HFFc6 (cell line): ENCODE measurements around the gene PARP11. TPM values are rescaled to one million over a fixed set of nuclear protein-coding genes. Genes with fewer than 3 reads are reported as not detected.

Experiments
- DNase-seq: peaks from one replicate; pipeline ENCODE4 v3.0.0-alpha.2; 2018
- H3K27ac Mint-ChIP-seq: 2 replicates; pipeline ENCODE4 v1.8.0; 2020; ENCODE audit warnings: mild to moderate bottlenecking, mixed read lengths
- H3K27me3 Mint-ChIP-seq: 2 replicates; pipeline ENCODE4 v1.8.0; 2021; ENCODE audit warnings: mild to moderate bottlenecking, moderate library complexity, mixed read lengths; ENCODE audit not compliant: insufficient read depth
- H3K36me3 Mint-ChIP-seq: 2 replicates; pipeline ENCODE4 v1.8.0; 2021; ENCODE audit warnings: low read depth, mixed read lengths
- H3K4me1 Mint-ChIP-seq: 2 replicates; pipeline ENCODE4 v1.8.0; 2020; ENCODE audit warnings: low read depth, mixed read lengths
- H3K4me3 Mint-ChIP-seq: 2 replicates; pipeline ENCODE4 v1.8.0; 2020; ENCODE audit warnings: mild to moderate bottlenecking, moderate library complexity, mixed read lengths
- H3K9me3 Mint-ChIP-seq: 2 replicates; pipeline ENCODE4 v1.8.0; 2020; ENCODE audit warnings: mild to moderate bottlenecking, mixed read lengths
- CTCF ChIP-seq: fragments of 200-600 bp; sonication (generic); IDR thresholded peaks from 2 replicates; pipeline ENCODE4 v1.5.0; 2021; ENCODE audit warnings: antibody characterized with exemption, mild to moderate bottlenecking
- long read RNA-seq: library from polyadenylated mRNA; unstranded; transcript quantifications from one replicate; pipeline ENCODE4 v2.0.0, GENCODE V29; 2019
- total RNA-seq, 6 experiments: library from RNA; stranded (reverse); fragmentation: NEBNext Ultra II Directional; extraction: Animal tissue kit (Norgen Biotek cat#: 25700); gene quantifications; 2 replicates in 1 of 6; 3 replicates in 5 of 6; pipeline ENCODE4 v1.2.3, GENCODE V29; 2021

PARP11 gene
- 1 to 10 TPM; 3.2 to 5.0 (median 3.3) TPM for total RNA-seq
- long read RNA-seq: 0 reads

GRCh38 chr12:3872800-3873636 is at the start of gene PARP11:
Gene PARP11, minus strand, starts transcription at chr12:3873399. Its CDS starts 170 bp downstream, at chr12:3873229.
- H3K4me3 Mint-ChIP-seq: peak within 1 kb of the TSS; percentile 91
- peak; percentile 91 for DNase-seq
- H3K9me3 Mint-ChIP-seq: no peaks in the 10 kb centered on the region
- H3K27me3 Mint-ChIP-seq: peaks cover 4% of the 10 kb centered on the region; the same call in 1 of the 2 replicates
- H3K4me1 Mint-ChIP-seq: peaks cover 16% of the 10 kb centered on the region
- peak within 1 kb of the TSS; percentile 85 for H3K27ac Mint-ChIP-seq
- no peak for TF ChIP-seq CTCF
- H3K36me3 Mint-ChIP-seq: no peaks in the 10 kb centered on the region

- Mint-ChIP-seq H3K9me3 (no peaks in the 10 kb centered on the region), H3K4me1 (no peaks in the 10 kb centered on the region), H3K36me3 (no peaks in the 10 kb centered on the region), H3K27me3 (peaks cover 3% of the 10 kb centered on the region), H3K4me3 (no peak overlapping the region), H3K27ac (no peak overlapping the region)
- no peak for DNase-seq
- no peak for TF ChIP-seq CTCF
These were observed 48.8 kb upstream of the PARP11 start for GRCh38 chr12:3922033-3922432.

GRCh38 chr12:3921526-3921925 is 48.3 kb upstream of the PARP11 start:
- no peak overlapping the region for H3K27ac Mint-ChIP-seq
- H3K36me3 Mint-ChIP-seq: no peaks in the 10 kb centered on the region
- no peak for TF ChIP-seq CTCF
- peaks cover 6% of the 10 kb centered on the region for H3K27me3 Mint-ChIP-seq
- H3K4me1 Mint-ChIP-seq: no peaks in the 10 kb centered on the region
- DNase-seq: no peak
- no peaks in the 10 kb centered on the region for H3K9me3 Mint-ChIP-seq
- no peak overlapping the region for H3K4me3 Mint-ChIP-seq

- no peaks in the 10 kb centered on the region for H3K9me3 Mint-ChIP-seq
- no peak overlapping the region for H3K27ac Mint-ChIP-seq
- TF ChIP-seq CTCF: no peak
- H3K36me3 Mint-ChIP-seq: no peaks in the 10 kb centered on the region
- peaks cover 6% of the 10 kb centered on the region for H3K27me3 Mint-ChIP-seq
- H3K4me3 Mint-ChIP-seq: no peak overlapping the region
- no peak for DNase-seq
- no peaks in the 10 kb centered on the region for H3K4me1 Mint-ChIP-seq
These were observed 47.9 kb upstream of the PARP11 start for GRCh38 chr12:3921151-3921471.

- no peak for DNase-seq
- H3K9me3 Mint-ChIP-seq: no peaks in the 10 kb centered on the region
- peaks cover 3% of the 10 kb centered on the region for H3K27me3 Mint-ChIP-seq
- no peaks in the 10 kb centered on the region for H3K36me3 Mint-ChIP-seq
- no peak overlapping the region for H3K4me3 Mint-ChIP-seq
- TF ChIP-seq CTCF: no peak
- no peaks in the 10 kb centered on the region for H3K4me1 Mint-ChIP-seq
- no peak overlapping the region for H3K27ac Mint-ChIP-seq
These were observed 47.4 kb upstream of the PARP11 start for GRCh38 chr12:3920351-3921150.
